SHP77 treated with DMSO at 0.1 percent for 48 hours (cell line): Measurements from ENCODE around the gene C1QTNF3.
"Not testable (repeated sequence)": the region's sequence is repeated elsewhere in the genome, so short reads cannot be mapped to it uniquely, and the experiment has no call there.

Experiments used
- DNase-seq: peaks from one replicate; lab custom pipeline; 2025; lab: John Stamatoyannopoulos, UW

The C1QTNF3 gene

GRCh38 chr5:34043099-34043876 is at the start of gene C1QTNF3:
TSS of gene C1QTNF3 (minus strand) at chr5:34043213. CDS start at chr5:34043125, 88 bp downstream.
- no peak for DNase-seq

- DNase-seq, result not testable (repeated sequence)
These were observed 48.0 kb upstream of the C1QTNF3 start for GRCh38 chr5:34091039-34091438.

GRCh38 chr5:34089802-34090201 is 46.8 kb upstream of the C1QTNF3 start:
- DNase-seq, result not testable (repeated sequence)

DNA sequence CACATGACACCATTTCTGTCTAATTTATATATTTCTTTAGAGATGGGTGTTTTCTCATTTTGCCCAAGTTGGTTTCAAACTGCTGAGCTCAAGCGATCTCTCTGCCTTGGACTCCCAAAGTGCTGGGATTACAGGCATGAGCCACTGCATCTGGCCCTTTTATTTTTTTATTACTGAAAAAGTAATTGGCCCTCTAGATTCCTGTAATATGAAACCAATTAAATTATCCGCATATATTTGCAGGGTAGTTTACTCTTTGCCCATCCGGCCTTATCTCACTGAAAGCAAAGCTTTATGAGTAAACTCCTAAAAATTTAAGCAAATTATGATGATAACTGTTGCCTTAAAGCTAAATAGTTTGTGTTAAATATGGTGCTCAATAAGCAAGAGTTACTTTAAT is 44.7 kb upstream of the C1QTNF3 start:
- not testable (repeated sequence) for DNase-seq

DNA sequence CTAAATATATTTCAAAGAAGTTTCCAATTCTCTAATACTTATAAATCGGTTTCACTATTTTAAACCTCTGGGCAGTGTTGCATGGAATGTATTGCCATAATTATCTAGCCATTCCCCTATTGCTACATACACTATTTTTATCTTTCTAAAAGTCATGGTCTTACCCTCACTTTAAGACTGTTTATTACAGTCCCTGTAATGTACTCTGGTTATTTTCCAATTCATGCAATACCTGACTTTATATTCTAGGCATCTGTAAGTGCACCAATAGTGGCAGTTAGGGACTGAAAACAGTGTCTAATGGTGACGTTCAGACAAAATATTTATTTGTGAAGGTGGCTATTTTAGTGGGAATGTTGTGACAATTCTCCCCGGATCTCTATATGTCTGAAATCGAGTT is 40.9 kb upstream of the C1QTNF3 start:
- not testable (repeated sequence) for DNase-seq

DNA sequence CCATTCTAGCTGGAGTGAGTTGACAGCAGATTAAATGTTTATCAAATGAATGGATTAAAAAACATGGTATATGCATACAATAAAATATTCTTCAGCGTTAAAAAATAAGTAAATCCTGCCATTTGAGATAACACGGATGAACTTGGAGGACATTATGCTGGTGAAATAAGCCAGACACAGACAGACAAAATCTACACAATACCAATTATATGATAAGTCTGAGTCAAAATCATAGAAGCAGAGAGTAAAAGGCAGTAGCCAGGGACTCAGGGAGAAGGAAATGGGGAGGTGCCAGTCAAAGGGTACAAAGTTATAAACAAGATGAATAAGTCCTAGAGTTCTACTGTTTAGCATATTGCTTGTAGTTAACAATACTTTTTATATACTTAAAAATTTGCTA is 36.5 kb upstream of the C1QTNF3 start:
- DNase-seq, result not testable (repeated sequence)

DNA sequence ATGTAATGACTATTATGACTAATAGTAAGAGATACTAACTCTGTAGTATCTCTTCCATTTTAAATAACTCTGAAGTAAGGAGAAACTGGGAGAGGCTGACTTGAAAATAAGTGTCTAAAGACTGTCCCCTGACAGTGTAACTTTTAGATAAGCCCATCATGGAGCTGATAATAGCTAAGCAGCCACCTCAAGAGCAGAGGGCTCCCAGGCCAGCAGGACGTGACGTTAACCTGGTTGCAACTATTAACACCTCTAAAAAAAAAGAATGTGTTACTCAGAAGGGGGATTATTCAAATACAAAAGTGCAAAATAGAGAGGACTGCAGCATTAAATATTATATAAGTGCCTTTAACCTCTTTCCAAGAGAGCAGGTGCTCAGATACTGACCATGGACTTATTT is 34.6 kb upstream of the C1QTNF3 start:
- not testable (repeated sequence) for DNase-seq

DNA sequence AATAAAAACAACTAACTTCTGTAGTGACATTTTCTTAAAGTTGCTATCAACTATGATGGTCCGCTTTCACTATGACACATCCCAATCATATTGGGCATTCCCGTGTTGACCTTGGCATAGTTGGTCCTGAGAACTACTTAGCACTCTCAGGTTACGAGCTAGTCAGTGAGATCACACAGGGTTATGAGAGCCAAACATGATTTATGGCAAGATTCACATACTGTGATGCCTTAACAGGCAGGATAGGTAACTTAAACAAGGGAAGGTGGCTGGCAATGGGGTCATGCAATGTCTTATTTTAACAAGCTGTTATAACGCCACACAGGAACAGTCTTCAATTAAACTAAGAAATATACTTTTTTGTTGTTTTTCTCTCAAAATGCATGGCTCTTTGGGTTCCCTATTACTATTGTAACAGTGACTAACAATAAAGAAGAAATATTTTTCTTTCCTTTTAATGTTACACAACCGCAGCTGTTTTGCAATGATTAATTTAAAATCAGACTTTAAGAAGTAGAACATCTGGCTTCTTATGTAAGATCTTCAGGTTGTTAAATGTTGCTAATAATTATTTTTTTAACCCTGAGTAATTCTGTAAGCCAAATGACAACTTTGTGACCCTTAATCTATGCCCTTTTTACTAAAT is 33.8 kb upstream of the C1QTNF3 start:
- not testable (repeated sequence) for DNase-seq

DNA sequence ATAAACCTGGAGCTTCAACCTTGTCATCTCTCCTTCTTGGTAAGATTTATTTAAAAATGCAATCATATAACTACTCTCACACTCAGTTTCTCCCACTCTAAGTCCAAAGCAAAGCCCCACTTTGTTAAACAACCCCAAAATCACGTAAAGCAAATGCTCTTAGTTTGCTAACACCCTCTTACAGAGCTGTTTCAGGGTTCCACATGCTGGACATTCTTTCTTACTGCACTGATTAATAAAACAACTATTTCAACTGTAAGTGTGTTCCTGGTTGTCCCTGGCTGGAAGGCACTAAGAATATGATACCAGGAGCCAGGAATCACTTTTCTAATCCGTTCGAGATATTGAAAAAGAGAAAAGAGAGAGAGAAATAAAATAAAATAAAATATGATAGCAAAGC is 31.5 kb upstream of the C1QTNF3 start:
- DNase-seq, result not testable (repeated sequence)

GRCh38 chr5:34074071-34074470 is 31.1 kb upstream of the C1QTNF3 start:
- not testable (repeated sequence) for DNase-seq

GRCh38 chr5:34070626-34071025 is 27.6 kb upstream of the C1QTNF3 start:
- DNase-seq, result not testable (repeated sequence)

DNA sequence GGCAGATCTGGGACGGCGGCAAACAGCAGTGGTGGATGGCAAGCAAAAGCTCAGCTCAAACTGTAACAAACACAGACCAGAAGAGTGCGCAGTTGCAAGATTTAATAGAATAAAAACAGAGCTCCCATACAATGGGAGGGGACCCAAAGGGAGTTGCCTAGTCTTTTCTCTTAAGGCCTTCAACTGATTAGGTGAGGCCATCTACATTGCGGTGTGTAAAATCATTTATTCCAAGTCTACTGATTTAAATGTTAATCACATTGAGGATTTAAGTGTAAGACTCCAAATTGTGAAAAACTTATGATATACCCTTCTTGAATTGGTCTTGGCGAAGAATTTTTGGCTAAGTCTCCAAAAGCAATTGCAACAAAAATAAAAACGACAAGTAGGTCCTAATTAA is 21.6 kb upstream of the C1QTNF3 start:
- no peak for DNase-seq

DNA sequence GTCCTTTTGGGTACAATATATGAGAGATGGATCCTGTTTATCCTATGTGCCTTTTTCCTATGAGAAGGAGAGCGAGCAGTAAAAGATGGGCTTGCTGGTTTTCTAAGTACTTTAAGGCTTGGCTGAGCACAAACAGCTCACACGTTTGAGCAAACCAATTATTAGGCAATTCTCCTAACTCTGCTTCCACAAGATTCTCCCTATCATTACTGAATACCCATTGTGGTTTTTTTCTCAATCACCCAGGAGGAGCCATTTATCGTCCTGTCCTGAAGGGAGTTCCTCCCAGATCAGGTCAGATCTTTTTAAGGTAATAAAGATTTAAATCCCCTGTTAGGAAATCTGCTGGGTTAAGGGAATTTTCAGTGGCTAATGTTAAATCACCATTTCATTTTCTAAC is 19.4 kb upstream of the C1QTNF3 start:
- DNase-seq, result no peak

- DNase-seq, result no peak
These were observed 19.0 kb upstream of the C1QTNF3 start for GRCh38 chr5:34061993-34062392.

- no peak for DNase-seq
These were observed 17.0 kb upstream of the C1QTNF3 start for GRCh38 chr5:34059977-34060376.

GRCh38 chr5:34058532-34058931 is 15.5 kb upstream of the C1QTNF3 start:
- DNase-seq, result no peak

- no peak for DNase-seq
These were observed 14.6 kb upstream of the C1QTNF3 start for GRCh38 chr5:34057569-34057968.

DNA sequence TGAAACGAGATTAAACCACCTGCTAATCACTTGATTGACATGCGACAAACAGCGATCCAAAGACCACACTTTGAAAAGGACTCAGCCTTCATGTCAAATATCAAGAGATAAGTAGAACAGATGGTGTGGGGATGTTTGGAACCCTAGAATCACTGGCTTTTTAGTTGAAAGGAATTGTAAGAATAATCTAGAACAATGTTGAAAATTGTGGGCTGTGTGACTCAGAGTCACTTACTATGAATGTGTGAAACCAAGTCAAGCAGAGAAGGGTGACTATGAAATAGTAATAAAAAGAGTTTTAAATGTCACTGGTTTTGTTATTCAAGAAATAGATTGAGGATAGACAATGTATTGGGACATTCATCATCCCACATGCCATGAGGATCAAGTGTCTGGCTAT is 14.1 kb upstream of the C1QTNF3 start:
- DNase-seq, result no peak

GRCh38 chr5:34055667-34056066 is 12.7 kb upstream of the C1QTNF3 start:
- no peak for DNase-seq

GRCh38 chr5:34054400-34054729 is 11.4 kb upstream of the C1QTNF3 start:
- DNase-seq, result no peak

DNA sequence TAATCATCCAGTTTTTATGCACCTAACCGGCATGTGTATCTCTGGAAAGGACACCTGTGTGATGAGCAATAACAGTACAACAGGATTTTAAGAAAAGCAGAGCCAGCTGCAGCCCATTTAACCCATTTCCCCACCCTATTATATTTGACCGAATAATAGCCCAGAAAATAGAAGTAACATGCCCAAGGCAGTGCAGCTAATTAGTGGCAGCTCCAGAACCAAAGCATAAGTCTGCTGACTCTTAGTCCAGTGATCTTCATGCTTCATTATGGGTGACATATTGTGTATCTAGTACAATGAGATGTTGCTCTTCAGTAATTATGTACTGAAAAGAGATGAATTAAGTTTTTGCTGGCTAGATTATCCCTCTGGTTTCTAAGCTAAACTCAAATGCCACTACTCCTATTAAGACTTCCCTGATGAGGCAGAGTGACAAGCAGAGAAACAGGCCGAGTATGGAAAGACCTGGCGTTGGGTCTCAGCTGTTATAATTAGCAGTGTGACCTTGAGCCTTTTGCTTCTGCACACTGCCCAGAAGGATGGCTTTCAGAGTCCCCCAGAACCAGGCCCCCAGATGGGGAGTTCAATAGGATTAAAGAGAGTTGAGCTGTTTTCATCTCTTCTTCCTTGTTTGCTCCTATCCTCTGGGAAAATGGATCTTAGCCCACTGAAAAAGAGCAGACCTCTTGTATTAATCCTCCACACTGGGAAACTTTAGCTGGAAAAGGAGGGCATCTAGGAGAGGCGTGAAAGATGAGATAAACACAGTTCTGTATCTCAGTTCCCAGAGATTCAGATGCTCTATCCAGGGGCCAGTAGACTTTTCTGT is 10.8 kb upstream of the C1QTNF3 start:
- DNase-seq, result no peak

- no peak for DNase-seq
These were observed 10.1 kb upstream of the C1QTNF3 start for GRCh38 chr5:34053133-34053532.
